CD4-positive, alpha-beta T cell treated with Interleukin-15 for 1 hour (primary cell): ENCODE results near the gene FRAS1.
"Not testable (repeated sequence)": the region's sequence is repeated elsewhere in the genome, so short reads cannot be mapped to it uniquely, and the experiment has no call there.

ENCODE experiments used
- DNase-seq: peaks from one replicate; pipeline ENCODE4 v3.0.0-alpha.2; 2020

The FRAS1 gene

GRCh38 chr4:78520808-78521226 lies 463.7 kb downstream of the FRAS1 start:
- no peak for DNase-seq

GRCh38 chr4:78524009-78524408 lies 466.9 kb downstream of the FRAS1 start:
- no peak for DNase-seq

GRCh38 chr4:78525559-78525958 lies 468.4 kb downstream of the FRAS1 start:
- no peak for DNase-seq

- DNase-seq: no peak
Measured at GRCh38 chr4:78527103-78527502, 470.0 kb downstream of the FRAS1 start.

GRCh38 chr4:78527555-78527954 lies 470.4 kb downstream of the FRAS1 start:
- no peak for DNase-seq

- DNase-seq: no peak
Measured at GRCh38 chr4:78528327-78528726, 471.2 kb downstream of the FRAS1 start.

- DNase-seq: no peak
Measured at GRCh38 chr4:78529569-78530209, 472.6 kb downstream of the FRAS1 start.

- DNase-seq: no peak
Measured at GRCh38 chr4:78532046-78532445, 474.9 kb downstream of the FRAS1 start.

- no peak for DNase-seq
Measured at GRCh38 chr4:78533854-78534253, 476.7 kb downstream of the FRAS1 start.

- no peak for DNase-seq
Measured at GRCh38 chr4:78534286-78534955, 477.3 kb downstream of the FRAS1 start.

- no peak for DNase-seq
Measured at GRCh38 chr4:78542373-78542772, 485.2 kb downstream of the FRAS1 start.

GRCh38 chr4:78543424-78544125 lies 486.5 kb downstream of the FRAS1 start:
- no peak for DNase-seq

GRCh38 chr4:78544678-78545077 lies 487.6 kb downstream of the FRAS1 start:
- no peak for DNase-seq

GRCh38 chr4:78545275-78546246 lies 488.4 kb downstream of the FRAS1 start:
- DNase-seq: no peak

GRCh38 chr4:78547899-78548298 lies 490.8 kb downstream of the FRAS1 start:
- DNase-seq: not testable (repeated sequence)

GRCh38 chr4:78548889-78549288 lies 491.8 kb downstream of the FRAS1 start:
- not testable (repeated sequence) for DNase-seq

- DNase-seq: no peak
Measured at GRCh38 chr4:78551420-78552351, 494.6 kb downstream of the FRAS1 start, which contains the start of gene ANXA3. ANXA3 (plus strand) TSS chr4:78551770; CDS start chr4:78554474, 2,704 bp downstream.

- DNase-seq: no peak
Measured at GRCh38 chr4:78552389-78553042, 495.4 kb downstream of the FRAS1 start.

GRCh38 chr4:78553043-78553396 lies 495.9 kb downstream of the FRAS1 start:
- no peak for DNase-seq

- no peak for DNase-seq
Measured at GRCh38 chr4:78553529-78554060, 496.5 kb downstream of the FRAS1 start.

- no peak for DNase-seq
Measured at GRCh38 chr4:78556665-78557064, 499.5 kb downstream of the FRAS1 start.
